ENCODE measurements around the gene TM4SF1.
A peak's percentile ranks its signal among the peaks of the same experiment; 100 is the strongest.
"Not testable (repeated sequence)": the region's sequence is repeated elsewhere in the genome, so short reads cannot be mapped to it uniquely, and the experiment has no call there.

Gene TM4SF1

GRCh38 chr3:149363053-149363452, 14.4 kb downstream of the TM4SF1 start:
- DNase-seq, result no peak
- no peak for TF ChIP-seq POLR2A (IDR thresholded peaks at IDR 0.05; ENCODE audit: low read length)
- no peak for TF ChIP-seq GATA1 (IDR thresholded peaks at IDR 0.05; ENCODE audit: low read depth, low read length)

GRCh38 chr3:149362366-149362765, 15.1 kb downstream of the TM4SF1 start:
- no peak for DNase-seq
- no peak for TF ChIP-seq POLR2A (IDR thresholded peaks at IDR 0.05; ENCODE audit: low read length)
- TF ChIP-seq GATA1 (IDR thresholded peaks at IDR 0.05; ENCODE audit: low read depth, low read length), result no peak

GRCh38 chr3:149356630-149357029, 20.8 kb downstream of the TM4SF1 start:
- TF ChIP-seq POLR2A (IDR thresholded peaks at IDR 0.05; ENCODE audit: low read length) (no peak), GATA1 (IDR thresholded peaks at IDR 0.05; ENCODE audit: low read depth, low read length) (no peak)
- no peak for DNase-seq

GRCh38 chr3:149356044-149356592, 21.3 kb downstream of the TM4SF1 start:
- DNase-seq, result no peak
- TF ChIP-seq POLR2A (IDR thresholded peaks at IDR 0.05; ENCODE audit: low read length) (no peak), GATA1 (IDR thresholded peaks at IDR 0.05; ENCODE audit: low read depth, low read length) (no peak)

GRCh38 chr3:149353581-149354184, 23.8 kb downstream of the TM4SF1 start:
- DNase-seq, result no peak
- TF ChIP-seq GATA1 (IDR thresholded peaks at IDR 0.05; ENCODE audit: low read depth, low read length), result no peak
- no peak for TF ChIP-seq POLR2A (IDR thresholded peaks at IDR 0.05; ENCODE audit: low read length)

- no peak for TF ChIP-seq POLR2A (IDR thresholded peaks at IDR 0.05; ENCODE audit: low read length)
- no peak for TF ChIP-seq GATA1 (IDR thresholded peaks at IDR 0.05; ENCODE audit: low read depth, low read length)
- peak; percentile 32 to 49 for DNase-seq
Measured at GRCh38 chr3:149352556-149352955, 24.9 kb downstream of the TM4SF1 start.

- TF ChIP-seq GATA1 (IDR thresholded peaks at IDR 0.05; ENCODE audit: low read depth, low read length) (no peak), POLR2A (IDR thresholded peaks at IDR 0.05; ENCODE audit: low read length) (no peak)
- DNase-seq, result peak; percentile 1 to 4
Measured at GRCh38 chr3:149343951-149344350, 33.5 kb downstream of the TM4SF1 start.

GRCh38 chr3:149342413-149343380, 34.8 kb downstream of the TM4SF1 start:
- no peak for TF ChIP-seq GATA1 (IDR thresholded peaks at IDR 0.05; ENCODE audit: low read depth, low read length)
- DNase-seq, result no peak

- TF ChIP-seq POLR2A (IDR thresholded peaks at IDR 0.05; ENCODE audit: low read length) (no peak), GATA1 (IDR thresholded peaks at IDR 0.05; ENCODE audit: low read depth, low read length) (no peak)
- no peak for DNase-seq
Measured at GRCh38 chr3:149340310-149340933, 37.0 kb downstream of the TM4SF1 start.

- TF ChIP-seq GATA1 (IDR thresholded peaks at IDR 0.05; ENCODE audit: low read depth, low read length), result no peak
- TF ChIP-seq POLR2A (IDR thresholded peaks at IDR 0.05; ENCODE audit: low read length), result no peak
- no peak for DNase-seq
Measured at GRCh38 chr3:149339931-149340309, 37.5 kb downstream of the TM4SF1 start.

- DNase-seq, result not testable (repeated sequence)
Measured at GRCh38 chr3:149337486-149337885, 40.0 kb downstream of the TM4SF1 start.

- DNase-seq, result no peak
- TF ChIP-seq GATA1 (IDR thresholded peaks at IDR 0.05; ENCODE audit: low read depth, low read length) (no peak), POLR2A (IDR thresholded peaks at IDR 0.05; ENCODE audit: low read length) (no peak)
Measured at GRCh38 chr3:149336925-149337324, 40.5 kb downstream of the TM4SF1 start.

- no peak for TF ChIP-seq GATA1 (IDR thresholded peaks at IDR 0.05; ENCODE audit: low read depth, low read length)
- no peak for TF ChIP-seq POLR2A (IDR thresholded peaks at IDR 0.05; ENCODE audit: low read length)
- DNase-seq, result no peak
Measured at GRCh38 chr3:149333176-149333859, 44.1 kb downstream of the TM4SF1 start, which contains the start of gene TM4SF18. TSS of gene TM4SF18 (minus strand) at chr3:149333636. CDS start at chr3:149333382, 254 bp downstream.

Measured in erythroblast (primary cell).